T follicular helper cell (primary cell): Measurements from ENCODE around the gene AP5S1.
"Not testable (repeated sequence)": the region's sequence is repeated elsewhere in the genome, so short reads cannot be mapped to it uniquely, and the experiment has no call there.

Experiments
- DNase-seq: peaks from one replicate; pipeline ENCODE4 v3.0.0-alpha.2; 2020; ENCODE audit warnings: low read depth

The AP5S1 gene

GRCh38 chr20:3843990-3844619 lies 23.8 kb downstream of the AP5S1 start:
- not testable (repeated sequence) for DNase-seq

GRCh38 chr20:3846378-3846739 lies 26.0 kb downstream of the AP5S1 start:
- DNase-seq, result no peak

- DNase-seq, result peak; percentile 69
These were observed 26.5 kb downstream of the AP5S1 start, which contains the start of gene MAVS for GRCh38 chr20:3846740-3847428. TSS of gene MAVS (plus strand) at chr20:3846834. CDS start at chr20:3854625, 7,791 bp downstream.

GRCh38 chr20:3847429-3847940 lies 27.1 kb downstream of the AP5S1 start:
- no peak for DNase-seq

- DNase-seq, result no peak
These were observed 28.2 kb downstream of the AP5S1 start for GRCh38 chr20:3848565-3848964.

- DNase-seq, result no peak
These were observed 34.1 kb downstream of the AP5S1 start for GRCh38 chr20:3854462-3854871.

GRCh38 chr20:3857405-3857804 lies 37.1 kb downstream of the AP5S1 start:
- DNase-seq, result no peak

GRCh38 chr20:3858689-3859088 lies 38.3 kb downstream of the AP5S1 start:
- DNase-seq, result no peak

GRCh38 chr20:3861191-3861590 lies 40.8 kb downstream of the AP5S1 start:
- DNase-seq, result no peak

- no peak for DNase-seq
These were observed 42.0 kb downstream of the AP5S1 start for GRCh38 chr20:3862333-3862732.

GRCh38 chr20:3863317-3863716 lies 43.0 kb downstream of the AP5S1 start:
- no peak for DNase-seq

GRCh38 chr20:3864518-3864917 lies 44.2 kb downstream of the AP5S1 start:
- no peak for DNase-seq

- no peak for DNase-seq
These were observed 45.0 kb downstream of the AP5S1 start for GRCh38 chr20:3865152-3865886.

GRCh38 chr20:3865887-3866407 lies 45.6 kb downstream of the AP5S1 start:
- DNase-seq, result no peak

- DNase-seq, result no peak
These were observed 46.1 kb downstream of the AP5S1 start for GRCh38 chr20:3866464-3866863.

GRCh38 chr20:3867802-3868201 lies 47.5 kb downstream of the AP5S1 start:
- DNase-seq, result no peak

GRCh38 chr20:3869839-3870634 lies 49.7 kb downstream of the AP5S1 start:
- no peak for DNase-seq

- no peak for DNase-seq
These were observed 51.4 kb downstream of the AP5S1 start for GRCh38 chr20:3871550-3872265.

GRCh38 chr20:3873507-3873906 lies 53.2 kb downstream of the AP5S1 start:
- no peak for DNase-seq

- DNase-seq, result no peak
These were observed 54.0 kb downstream of the AP5S1 start for GRCh38 chr20:3874194-3874844.
